Vagina (tissue), 2 donors: Measurements from ENCODE around the gene OXSR1.
"Not testable (repeated sequence)": the region's sequence is repeated elsewhere in the genome, so short reads cannot be mapped to it uniquely, and the experiment has no call there.

ENCODE experiments used
- CTCF ChIP-seq, 3 experiments: fragments of 450-650 bp in 2 of 3; fragments of 200-600 bp in 1 of 3; sonication (generic) in 1 of 3; IDR thresholded peaks; one replicate each; pipeline ENCODE4 v1.5.1; 2017 to 2019; ENCODE audit warnings: antibody characterized with exemption in 3 of 3, mild to moderate bottlenecking in 2 of 3, moderate library complexity in 2 of 3
- POLR2A ChIP-seq, 2 donors: fragments of 450-650 bp; IDR thresholded peaks; one replicate each; pipeline ENCODE4 v1.6.1; 2017; ENCODE audit warnings: antibody characterized with exemption in 2 of 2, mild to moderate bottlenecking in 2 of 2, moderate library complexity in 2 of 2

- not testable (repeated sequence) for TF ChIP-seq CTCF, POLR2A (IDR thresholded peaks at IDR 0.05)
These were observed 37.6 kb downstream of the OXSR1 start for GRCh38 chr3:38202931-38203330.
